NCI-H510A (cell line): Measurements from ENCODE around the gene PUM1.

Experiments used
- DNase-seq: peaks from one replicate; lab custom pipeline; 2025; lab: John Stamatoyannopoulos, UW

PUM1 gene

DNA sequence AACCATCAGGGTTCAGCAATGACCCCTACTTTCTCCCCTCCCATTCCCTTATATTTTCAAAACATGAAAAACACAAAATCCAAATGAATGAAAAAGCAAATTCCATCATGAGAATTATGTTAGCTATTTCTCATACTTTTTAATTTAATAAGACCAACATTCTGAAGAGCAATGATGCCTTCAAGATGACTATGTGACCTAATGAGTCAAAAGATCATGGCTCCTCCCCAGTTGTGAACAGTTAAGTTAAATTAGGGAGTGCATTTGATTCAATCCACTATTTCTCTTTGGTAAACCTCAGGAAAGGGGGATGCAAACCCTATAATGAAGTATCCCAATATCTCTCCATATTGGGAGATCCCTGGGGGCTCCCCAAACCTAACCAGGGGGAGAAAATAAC lies 36.5 kb downstream of the PUM1 start:
- DNase-seq: no peak

DNA sequence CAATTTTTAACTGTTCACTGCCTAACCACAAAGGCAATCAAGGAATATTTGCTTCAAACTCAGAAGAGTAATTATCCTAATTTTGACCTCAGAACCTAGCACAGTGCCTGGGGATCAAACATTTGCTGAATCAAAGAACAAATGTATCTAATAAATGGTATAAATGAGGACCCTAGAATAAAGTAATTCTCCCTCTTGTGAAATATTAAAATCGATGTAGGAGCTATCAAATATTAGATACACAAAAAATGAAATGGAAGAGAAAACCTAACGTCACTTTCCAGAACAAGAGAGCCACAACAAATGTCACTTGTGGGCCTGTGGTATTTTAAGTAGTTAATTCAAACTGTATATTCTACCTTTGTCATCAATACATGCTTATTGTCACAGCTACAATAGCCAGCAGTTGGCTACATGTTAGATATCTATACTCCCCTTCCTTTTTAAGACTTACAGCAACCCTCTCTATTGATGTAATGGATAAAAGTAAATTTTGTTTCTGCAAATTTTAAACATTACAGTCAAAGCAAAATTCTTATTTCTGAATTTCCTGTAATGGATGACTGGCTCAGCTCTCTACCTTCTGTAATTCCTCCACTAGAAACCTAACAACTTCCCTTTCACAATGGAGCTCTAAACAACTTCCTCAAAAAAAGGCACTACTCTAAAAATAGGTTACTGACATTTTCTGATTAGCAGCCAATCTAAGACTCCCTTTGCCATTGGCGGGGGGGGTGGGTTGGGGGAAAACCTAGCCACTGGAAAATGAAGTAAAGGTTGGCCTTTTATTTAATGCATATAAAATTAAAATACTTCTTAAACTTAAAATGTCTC lies 37.6 kb downstream of the PUM1 start:
- DNase-seq: no peak

DNA sequence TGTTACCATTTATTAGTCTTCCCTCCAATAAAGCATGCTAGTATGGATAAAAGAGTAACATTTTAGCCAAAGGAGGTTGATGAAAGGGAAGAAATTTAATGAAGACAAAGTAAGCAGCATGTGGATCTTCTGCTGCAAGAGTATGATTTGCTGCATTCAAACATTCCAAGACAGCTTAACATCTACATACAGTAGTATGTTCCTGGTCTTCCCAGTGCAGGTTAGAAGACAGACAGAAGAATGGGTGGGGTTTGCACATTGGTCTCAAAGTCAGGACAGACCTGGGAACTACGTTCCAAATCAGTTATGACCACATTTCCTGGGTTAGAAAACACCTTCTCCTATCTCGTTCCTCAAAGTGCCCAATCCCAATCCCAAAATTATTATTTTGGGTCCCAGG lies 43.3 kb downstream of the PUM1 start:
- DNase-seq: no peak

DNA sequence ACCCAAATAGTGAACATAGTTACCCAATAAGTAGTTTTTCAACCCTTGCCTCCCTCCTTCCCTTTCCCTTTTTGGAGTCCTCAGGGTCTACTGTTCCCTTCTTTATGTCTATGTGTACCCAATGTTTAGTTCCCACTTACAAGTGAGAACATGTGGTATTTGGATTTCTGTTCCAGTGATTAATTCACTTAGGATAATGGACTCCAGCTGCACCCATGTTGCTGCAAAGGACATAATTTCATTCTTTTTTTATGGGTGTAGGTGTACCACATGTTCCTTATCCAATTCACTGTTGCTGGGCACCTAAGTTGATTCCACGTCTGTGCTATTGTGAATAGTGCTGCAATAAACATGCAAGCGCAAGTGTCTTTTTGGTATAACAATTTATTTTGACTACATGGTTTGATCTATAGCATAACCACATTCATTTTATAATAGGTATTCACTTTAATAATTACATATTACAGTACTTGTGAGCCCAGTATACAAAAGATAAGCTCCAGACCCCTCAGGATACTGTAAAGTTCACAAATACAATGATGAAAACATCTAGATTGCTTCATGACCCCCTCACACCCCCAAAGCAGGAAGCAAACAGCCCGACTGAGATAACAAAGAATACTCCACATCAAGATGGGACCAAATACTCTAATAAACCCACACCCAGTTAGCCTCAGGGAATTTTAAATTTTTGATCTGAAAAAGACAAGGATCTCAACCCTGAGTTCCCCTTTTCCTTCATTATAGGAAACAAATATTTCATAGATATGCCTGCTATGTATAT lies 45.3 kb downstream of the PUM1 start:
- DNase-seq: no peak

DNA sequence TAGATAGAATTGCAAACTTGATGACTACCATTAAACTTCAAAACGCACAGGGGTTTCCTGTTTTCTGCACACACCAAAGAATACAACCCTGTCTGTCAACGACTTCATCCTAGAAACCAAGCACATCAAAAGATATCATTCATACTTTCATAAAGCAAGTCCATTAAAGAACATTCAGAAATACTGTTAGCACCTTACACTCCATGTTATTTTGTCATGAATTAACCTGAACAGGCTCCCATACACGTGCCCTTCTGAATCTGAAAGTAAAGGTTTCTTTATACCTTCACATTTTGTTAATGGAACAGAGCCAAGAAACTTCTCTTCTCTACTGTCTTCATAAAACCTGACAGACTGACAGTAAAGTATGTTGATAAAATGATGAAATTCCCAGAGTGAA lies 46.1 kb downstream of the PUM1 start:
- DNase-seq: no peak

DNA sequence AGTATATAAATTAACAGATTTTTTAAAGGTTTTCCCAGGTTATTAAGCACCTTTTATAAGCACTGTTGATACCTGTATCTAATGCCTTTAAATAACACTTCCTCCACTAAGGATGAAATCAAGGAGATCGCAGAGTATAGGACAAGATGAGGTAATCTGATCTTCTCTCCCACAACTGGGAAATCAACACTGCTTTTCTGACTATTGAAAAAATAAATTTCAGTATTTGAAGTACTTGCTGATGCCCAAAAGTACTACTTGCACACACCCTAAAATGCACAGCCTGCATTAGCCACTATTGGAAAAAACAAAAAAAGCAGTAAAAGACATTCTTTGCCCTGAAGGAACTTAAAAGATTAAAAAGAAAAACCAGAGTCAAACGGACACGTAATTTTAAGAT lies 48.6 kb downstream of the PUM1 start:
- DNase-seq: no peak

DNA sequence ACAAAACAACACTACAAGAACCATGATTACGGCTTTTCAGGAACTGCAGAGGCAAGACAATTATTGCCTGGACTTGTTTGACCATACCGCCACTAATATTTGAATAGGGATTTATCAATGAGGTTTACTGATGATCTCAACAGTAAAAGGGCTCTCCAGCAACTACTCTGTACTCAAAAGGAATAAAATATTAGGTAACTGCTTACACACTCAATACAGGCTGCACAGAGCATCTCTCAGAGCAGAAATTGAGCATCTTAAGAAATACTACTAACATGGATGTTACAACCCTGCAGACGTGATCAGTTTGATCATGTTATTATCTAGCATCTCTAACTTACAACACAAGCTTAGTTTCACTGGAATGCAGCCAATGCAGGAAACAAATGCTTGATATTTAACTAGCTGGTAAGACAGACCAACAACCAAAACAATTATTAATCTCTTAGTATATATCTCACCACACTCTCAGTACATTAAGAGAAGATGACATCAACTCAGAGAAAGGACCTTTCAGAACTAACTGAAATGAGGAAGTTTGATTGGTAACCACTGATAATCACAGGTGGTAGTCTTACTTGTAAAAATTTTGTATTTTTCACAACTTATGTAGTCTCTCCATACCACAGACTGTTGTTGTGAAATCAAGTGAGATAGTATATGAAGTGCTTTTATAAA lies 52.2 kb downstream of the PUM1 start:
- DNase-seq: no peak

DNA sequence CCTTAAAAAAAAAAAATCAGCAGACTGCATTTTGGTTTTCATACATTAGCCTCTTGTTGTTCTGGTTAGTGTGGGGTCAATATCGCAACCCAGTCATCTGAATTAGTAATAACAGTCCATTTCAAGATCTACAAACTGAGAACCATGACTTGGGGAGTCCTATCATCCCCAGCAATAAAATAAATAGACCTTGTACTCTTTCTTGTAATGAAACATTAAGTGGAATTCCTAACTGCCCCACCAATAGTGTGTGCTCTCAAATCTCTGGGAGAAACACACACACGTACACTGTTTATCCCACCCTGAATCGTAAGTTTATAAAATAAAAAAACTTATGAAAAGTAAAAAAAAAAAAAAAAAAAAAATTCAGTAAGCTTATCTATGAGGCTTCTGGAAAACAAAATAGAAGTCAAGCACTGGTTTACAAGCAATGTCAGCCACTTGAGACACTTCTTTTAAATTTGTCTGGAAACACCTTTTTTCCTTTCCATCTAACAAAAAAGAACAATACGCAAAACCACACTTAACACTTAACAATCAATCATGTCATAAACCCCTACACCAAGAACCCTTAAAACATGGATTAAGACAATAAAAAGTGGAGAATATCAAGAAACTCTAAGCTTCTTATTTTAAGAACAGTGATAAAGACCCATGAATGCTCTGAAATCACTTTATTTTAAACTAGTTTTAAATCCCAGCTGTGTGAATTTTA lies 53.1 kb downstream of the PUM1 start:
- DNase-seq: no peak

DNA sequence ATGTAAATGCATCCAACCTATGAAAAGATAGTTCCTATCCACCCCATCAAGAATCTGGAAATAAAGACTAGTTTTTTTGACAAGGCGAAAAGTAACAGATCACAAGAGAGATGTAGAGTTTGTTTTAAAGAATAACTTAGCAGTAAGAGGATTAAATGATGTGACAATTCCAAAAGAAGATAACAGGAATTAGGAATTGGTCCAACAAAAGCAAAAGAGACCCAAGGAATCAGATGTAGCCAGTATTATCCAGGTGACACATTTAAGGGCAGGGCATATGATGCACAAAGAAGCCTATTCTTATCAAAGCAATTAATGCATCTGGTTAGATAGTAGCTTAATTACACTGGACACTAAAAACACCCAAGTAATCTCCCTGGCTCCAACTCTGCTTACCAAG lies 53.8 kb downstream of the PUM1 start:
- DNase-seq: no peak

DNA sequence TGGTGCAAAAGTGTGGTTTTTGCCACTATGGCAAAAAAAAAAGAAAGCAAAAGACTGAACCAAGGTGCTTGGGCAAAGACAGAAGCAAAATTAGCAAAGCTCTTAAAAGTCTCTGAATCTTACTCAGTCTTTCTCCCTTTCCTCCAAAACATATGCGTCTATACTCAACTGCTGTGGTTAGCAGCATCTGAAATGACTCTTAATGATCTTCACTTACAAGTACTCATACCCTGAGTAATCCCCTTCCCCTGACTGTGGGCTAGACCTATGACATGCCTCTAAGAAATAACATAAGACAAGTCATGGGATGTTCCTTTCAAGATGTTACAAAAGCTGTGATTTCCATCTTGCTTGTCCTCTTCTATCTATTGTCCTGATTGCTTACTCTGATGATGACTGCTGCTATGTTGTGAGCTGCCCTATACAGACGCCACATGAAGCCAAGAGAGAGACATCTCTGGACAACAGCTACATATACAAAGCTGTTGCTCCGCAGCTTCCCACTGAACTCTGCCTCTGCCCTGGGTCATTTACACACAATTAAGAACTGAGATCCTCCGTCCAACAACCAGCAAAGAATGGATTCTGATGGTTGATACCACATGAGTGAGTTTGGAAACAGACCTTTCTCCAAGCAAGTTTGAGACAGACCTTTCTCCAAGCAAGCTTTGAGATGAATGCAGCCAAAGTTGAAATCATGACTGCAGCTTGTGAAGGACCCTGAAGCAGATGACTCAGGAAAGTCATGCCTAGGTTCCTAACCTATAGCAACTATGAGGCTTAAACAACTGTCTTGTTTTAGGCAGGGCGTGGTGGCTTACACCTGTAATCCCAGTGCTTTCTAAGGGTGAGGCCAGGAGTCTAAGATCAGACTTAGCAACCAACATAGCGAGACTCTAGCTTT lies 55.2 kb downstream of the PUM1 start:
- no peak for DNase-seq

DNA sequence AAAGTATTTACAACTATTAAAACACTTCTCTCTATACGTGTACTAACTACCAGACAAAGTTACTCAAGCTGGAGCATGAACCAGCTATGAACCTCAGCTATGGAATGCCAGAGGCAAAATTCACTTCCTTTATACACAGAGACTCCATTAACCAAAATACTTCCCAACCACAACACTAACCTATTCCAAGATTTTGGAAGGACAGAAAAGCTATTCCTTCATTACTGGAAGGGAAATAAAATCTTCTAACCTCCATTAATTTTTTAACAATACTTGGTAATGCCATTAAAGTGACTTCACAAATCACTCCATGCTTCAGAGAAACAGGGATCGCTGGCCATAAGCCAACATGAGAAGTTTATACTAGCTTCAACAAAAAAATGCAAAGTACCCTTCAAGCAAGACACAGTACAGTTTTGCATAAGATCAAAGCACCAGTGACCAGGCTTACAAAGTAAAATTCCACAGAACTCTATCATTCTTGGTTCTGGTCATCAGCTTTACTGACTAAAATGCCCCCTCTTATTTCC lies 58.0 kb downstream of the PUM1 start:
- no peak for DNase-seq

DNA sequence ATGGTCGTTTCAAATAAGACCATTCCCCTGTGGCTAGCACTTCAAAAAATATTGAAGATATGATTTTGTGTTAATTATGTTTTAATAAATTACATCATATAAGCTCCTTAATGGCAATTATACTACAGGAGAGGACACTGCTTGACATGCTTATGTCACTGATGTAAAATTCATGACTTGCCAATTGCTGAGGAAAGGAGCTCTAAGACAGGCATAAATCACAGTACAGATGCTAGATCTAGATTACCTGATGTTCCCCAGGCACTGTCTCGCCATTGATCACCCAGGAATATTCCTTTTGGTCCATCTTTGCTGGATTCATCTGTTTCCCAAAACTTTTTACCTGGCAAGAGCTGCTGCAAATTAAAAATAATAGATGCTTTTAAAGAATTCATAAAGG lies 58.8 kb downstream of the PUM1 start:
- no peak for DNase-seq

DNA sequence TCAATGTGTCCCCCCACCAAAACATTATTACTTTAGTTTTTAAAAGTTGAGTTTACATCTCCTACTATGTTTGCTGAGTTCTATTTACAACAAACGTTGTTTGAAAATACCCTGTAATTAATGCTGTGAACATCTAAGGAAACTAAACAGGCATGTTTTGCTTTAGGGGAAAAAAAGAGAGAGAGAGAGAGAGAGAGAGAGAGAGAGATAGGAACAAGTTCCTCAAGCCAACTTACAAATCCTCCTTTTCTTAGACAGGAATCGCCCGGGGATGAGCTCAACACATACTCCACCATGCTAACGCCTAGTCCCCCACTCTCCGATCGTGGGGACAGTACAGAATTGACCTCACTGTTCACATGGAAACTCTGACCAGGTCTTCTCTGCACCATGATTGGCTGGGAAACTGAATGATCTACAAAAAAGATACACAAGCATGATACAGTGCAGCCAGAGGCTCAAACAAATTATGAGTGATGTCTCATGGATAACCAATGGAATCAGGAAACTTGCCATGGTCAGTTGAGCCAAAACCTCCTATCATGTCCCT lies 59.8 kb downstream of the PUM1 start:
- DNase-seq: no peak

DNA sequence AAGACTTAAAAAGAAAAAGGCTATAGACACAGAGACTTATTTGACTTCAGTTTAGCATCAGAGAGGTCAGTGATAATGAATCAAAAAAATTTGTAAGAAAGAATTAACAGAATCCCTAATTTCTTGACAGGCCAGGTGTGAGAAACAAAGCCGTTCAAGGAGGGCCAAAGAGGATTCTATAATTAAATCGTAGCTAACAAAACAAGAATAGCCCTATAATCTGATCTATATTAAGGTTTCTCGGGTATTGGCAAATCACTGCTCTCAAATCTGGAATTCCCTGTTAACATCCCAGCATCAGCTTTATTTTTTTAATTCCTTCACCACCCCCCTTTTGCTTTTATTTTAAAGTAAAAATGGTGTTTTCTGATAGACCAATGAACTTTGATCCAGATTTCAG lies 60.3 kb downstream of the PUM1 start:
- DNase-seq: no peak

DNA sequence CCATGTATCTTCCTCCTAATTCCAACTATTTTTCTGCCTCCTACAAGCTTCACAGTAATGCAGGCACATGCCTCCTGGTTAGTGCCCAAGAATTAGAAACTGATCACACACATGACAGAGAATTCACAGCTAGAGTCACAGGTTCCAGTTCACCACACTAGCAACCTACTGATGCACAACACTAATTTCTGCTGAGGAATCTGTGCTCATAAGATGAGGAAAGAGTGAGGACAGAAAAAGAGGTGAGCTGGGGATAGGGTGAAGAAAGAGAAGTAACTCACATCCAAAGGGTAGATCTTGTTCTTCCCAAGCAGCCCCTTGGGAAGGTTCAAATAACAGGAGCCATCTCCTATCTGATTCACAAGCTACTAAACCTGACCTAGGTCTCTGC lies 61.3 kb downstream of the PUM1 start:
- no peak for DNase-seq

DNA sequence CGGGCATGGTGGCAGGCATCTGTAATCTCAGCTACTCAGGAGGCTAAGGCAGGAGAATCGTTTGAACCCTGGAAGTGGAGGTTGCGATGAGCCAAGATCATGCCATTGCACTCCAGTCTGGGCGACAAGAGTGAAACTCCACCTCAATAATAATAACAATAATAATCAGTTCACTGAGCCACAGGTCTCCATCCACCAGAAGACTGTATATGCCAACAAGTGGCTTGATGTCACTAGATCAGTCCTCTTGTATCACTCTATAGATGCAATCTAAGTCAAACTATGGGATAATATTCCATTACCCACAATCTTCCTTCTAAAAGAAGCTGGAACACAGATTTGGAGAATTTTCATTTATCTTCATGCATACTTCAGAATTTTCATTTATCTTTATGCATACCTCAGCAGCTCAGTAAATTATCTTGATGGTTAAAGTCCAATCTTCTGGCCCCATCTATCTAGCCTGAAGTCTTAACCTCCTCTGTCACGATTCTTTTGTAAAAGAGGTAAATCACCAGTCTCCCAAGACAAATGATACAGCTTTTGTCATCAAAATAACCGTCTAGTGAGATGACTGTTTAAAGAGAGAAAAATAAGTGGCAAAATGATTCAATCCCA lies 61.8 kb downstream of the PUM1 start:
- no peak for DNase-seq

DNA sequence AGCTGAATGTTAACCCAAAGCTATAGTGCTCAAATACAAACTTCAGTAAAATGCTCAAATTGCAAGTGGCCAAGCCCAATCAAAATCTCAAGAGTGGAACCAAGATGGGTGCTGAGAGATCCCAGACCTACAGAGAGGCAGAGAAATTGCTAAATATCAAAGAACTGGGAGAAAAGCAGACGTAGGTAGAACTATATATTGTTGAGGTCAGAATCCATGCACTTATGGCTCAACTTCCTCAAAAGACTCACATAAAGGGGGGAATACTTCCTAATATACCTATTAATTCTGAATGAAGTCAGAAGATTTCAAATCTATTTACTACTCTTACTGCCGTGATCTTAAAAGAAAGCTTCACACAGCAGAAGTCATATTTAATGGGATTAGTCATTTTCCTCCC lies 65.2 kb downstream of the PUM1 start:
- DNase-seq: no peak

DNA sequence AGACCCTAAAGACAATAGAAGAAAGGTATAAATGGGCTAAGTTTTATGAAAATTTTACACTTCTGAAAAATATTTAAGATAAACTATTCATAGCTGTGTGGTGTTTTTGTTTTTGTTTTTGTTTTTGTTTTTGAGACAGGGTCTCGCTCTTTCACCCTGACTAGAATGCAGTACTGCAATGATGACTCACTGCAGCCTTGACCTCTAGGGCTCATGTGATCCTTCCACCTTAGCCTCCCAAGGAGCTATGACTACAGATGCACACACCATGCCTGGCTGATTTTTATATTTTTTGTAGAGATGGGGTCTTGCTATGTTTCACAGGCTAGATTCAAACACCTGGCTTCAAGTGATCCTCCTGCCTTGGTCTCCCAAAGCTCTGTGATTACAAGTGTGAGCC lies 66.6 kb downstream of the PUM1 start:
- no peak for DNase-seq

DNA sequence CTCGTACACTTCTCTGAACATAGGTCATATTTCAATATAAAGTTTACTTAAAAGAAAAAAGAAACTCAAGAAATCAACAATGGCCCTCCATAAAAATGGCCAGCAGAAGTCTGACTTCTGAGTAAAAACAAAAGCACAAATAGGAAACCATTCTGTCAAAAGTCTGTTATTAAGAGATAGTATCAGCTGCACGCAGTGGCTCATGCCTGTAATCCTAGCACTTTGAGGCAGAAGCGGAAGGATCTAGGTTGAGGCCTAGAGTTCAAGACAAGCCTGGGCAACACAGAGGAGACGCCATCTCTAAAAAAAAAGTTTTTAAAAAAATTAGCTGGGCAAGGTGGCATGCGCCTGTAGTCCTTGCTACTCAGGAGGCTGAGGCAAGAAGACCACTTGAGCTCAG lies 67.3 kb downstream of the PUM1 start:
- no peak for DNase-seq

DNA sequence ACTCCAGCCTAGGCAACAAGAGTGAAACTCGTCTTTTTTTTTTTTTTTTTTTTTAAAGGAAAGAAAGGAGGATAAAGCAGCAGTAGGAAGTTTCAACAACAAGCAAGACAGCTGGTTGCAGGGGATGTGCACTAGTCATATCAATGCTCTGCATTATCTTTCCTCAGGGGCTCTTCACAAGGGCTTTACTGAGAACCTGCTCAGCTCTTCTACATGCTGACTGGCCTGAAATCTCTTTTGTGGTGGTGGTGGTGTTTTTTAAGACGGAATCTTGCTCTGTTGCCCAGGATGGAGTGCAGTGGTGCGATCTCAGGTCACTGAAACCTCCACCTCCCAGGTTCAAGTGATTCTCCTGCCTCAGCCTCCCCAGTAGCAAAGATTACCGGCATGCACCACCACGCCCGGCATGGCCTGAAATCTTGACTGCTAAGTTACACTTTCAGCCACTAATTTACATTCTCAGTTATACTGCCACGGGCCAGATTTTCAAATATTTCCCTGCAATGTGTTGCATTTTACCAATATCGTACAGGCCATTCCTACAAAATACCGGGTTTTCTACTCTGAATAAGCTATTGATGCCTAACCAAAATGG lies 68.0 kb downstream of the PUM1 start:
- DNase-seq: no peak
